Stomach smooth muscle (tissue), 2 donors: Measurements from ENCODE around the gene KLF7.

Experiments used
- H3K27ac ChIP-seq: one replicate; pipeline ENCODE4 v1.7.0; 2013; ENCODE audit warnings: mild to moderate bottlenecking, low read length, inconsistent platforms
- H3K27me3 ChIP-seq, 2 donors: one replicate each; pipeline ENCODE4 v1.7.0; 2013; ENCODE audit warnings: low read length in 2 of 2; ENCODE audit not compliant: insufficient read depth in 2 of 2, control insufficient read depth in 1 of 2
- H3K36me3 ChIP-seq, 2 donors: one replicate each; pipeline ENCODE4 v1.7.0; 2013; ENCODE audit warnings: low read length in 2 of 2; ENCODE audit not compliant: control insufficient read depth in 2 of 2, insufficient read depth in 2 of 2
- H3K4me1 ChIP-seq: one replicate; pipeline ENCODE4 v1.7.0; 2013; ENCODE audit warnings: low read length; ENCODE audit not compliant: control insufficient read depth, insufficient read depth
- H3K4me3 ChIP-seq, 2 donors: one replicate each; pipeline ENCODE4 v1.7.0; 2013; ENCODE audit warnings: low read length in 2 of 2
- H3K9ac ChIP-seq, 2 donors: one replicate each; pipeline ENCODE4 v1.7.0; 2013; ENCODE audit warnings: low read length in 2 of 2, mild to moderate bottlenecking in 1 of 2
- H3K9me3 ChIP-seq, 2 donors: one replicate each; pipeline ENCODE4 v1.7.0; 2013; ENCODE audit warnings: low read length in 2 of 2; ENCODE audit not compliant: control insufficient read depth in 2 of 2
- donor health status: healthy.
- donor health status: Pancreatic carcinoma.

The KLF7 gene

GRCh38 chr2:207097278-207097677 is 68.5 kb downstream of the KLF7 start:
- Histone ChIP-seq H3K4me3 (no peak overlapping the region), H3K27me3 (no peaks in the 10 kb centered on the region), H3K4me1 (peaks cover 8% of the 10 kb centered on the region), H3K9me3 (no peaks in the 10 kb centered on the region), H3K36me3 (peaks cover 0 to 5% of the 10 kb centered on the region in 2 donors), H3K27ac (no peak overlapping the region), H3K9ac (no peak overlapping the region)

- Histone ChIP-seq H3K4me3 (no peak overlapping the region), H3K9me3 (no peaks in the 10 kb centered on the region), H3K9ac (no peak overlapping the region), H3K27me3 (no peaks in the 10 kb centered on the region), H3K27ac (no peak overlapping the region), H3K4me1 (peaks cover 15% of the 10 kb centered on the region), H3K36me3 (peaks cover 0 to 4% of the 10 kb centered on the region in 2 donors)
Measured at GRCh38 chr2:207095963-207096362, 69.8 kb downstream of the KLF7 start.

- Histone ChIP-seq H3K9me3 (no peaks in the 10 kb centered on the region), H3K4me1 (peaks cover 24% of the 10 kb centered on the region), H3K36me3 (peaks cover 1 to 5% of the 10 kb centered on the region in 2 donors), H3K27me3 (no peaks in the 10 kb centered on the region), H3K9ac (no peak overlapping the region), H3K4me3 (no peak overlapping the region), H3K27ac (no peak overlapping the region)
Measured at GRCh38 chr2:207093234-207093633, 72.5 kb downstream of the KLF7 start.

- H3K9ac ChIP-seq: no peak overlapping the region
- no peak overlapping the region for H3K4me3 ChIP-seq
- peaks cover 2 to 8% of the 10 kb centered on the region in 2 donors for H3K36me3 ChIP-seq
- H3K9me3 ChIP-seq: no peaks in the 10 kb centered on the region
- H3K4me1 ChIP-seq: peaks cover 24% of the 10 kb centered on the region
- H3K27ac ChIP-seq: no peak overlapping the region
- H3K27me3 ChIP-seq: no peaks in the 10 kb centered on the region
Measured at GRCh38 chr2:207092818-207093217, 72.9 kb downstream of the KLF7 start.

GRCh38 chr2:207091928-207092327 is 73.8 kb downstream of the KLF7 start:
- Histone ChIP-seq H3K36me3 (peaks cover 6 to 14% of the 10 kb centered on the region in 2 donors), H3K9ac (no peak overlapping the region), H3K4me3 (no peak overlapping the region), H3K27me3 (no peaks in the 10 kb centered on the region), H3K4me1 (peaks cover 25% of the 10 kb centered on the region), H3K9me3 (no peaks in the 10 kb centered on the region), H3K27ac (no peak overlapping the region)

- Histone ChIP-seq H3K9ac (no peak overlapping the region), H3K4me3 (no peak overlapping the region), H3K27ac (no peak overlapping the region), H3K27me3 (no peaks in the 10 kb centered on the region), H3K9me3 (no peaks in the 10 kb centered on the region), H3K4me1 (peaks cover 27% of the 10 kb centered on the region), H3K36me3 (peaks cover 10 to 14% of the 10 kb centered on the region in 2 donors)
Measured at GRCh38 chr2:207091176-207091575, 74.6 kb downstream of the KLF7 start.

- H3K27me3 ChIP-seq: no peaks in the 10 kb centered on the region
- no peaks in the 10 kb centered on the region for H3K9me3 ChIP-seq
- H3K36me3 ChIP-seq: peaks cover 12 to 20% of the 10 kb centered on the region in 2 donors
- peaks cover 27% of the 10 kb centered on the region for H3K4me1 ChIP-seq
- peak overlapping the region in 1 of 2 donors; percentile 17 for H3K4me3 ChIP-seq
- no peak overlapping the region for H3K9ac ChIP-seq
- H3K27ac ChIP-seq: no peak overlapping the region
Measured at GRCh38 chr2:207090389-207090788, 75.4 kb downstream of the KLF7 start.

- peaks cover 31% of the 10 kb centered on the region for H3K4me1 ChIP-seq
- no peak overlapping the region for H3K4me3 ChIP-seq
- no peak overlapping the region for H3K9ac ChIP-seq
- H3K9me3 ChIP-seq: no peaks in the 10 kb centered on the region
- no peaks in the 10 kb centered on the region for H3K27me3 ChIP-seq
- H3K36me3 ChIP-seq: peaks cover 14 to 22% of the 10 kb centered on the region in 2 donors
- H3K27ac ChIP-seq: no peak overlapping the region
Measured at GRCh38 chr2:207088839-207089238, 76.9 kb downstream of the KLF7 start.

GRCh38 chr2:207088276-207088675 is 77.5 kb downstream of the KLF7 start:
- Histone ChIP-seq H3K27ac (no peak overlapping the region), H3K4me1 (peaks cover 31% of the 10 kb centered on the region), H3K36me3 (peaks cover 14 to 26% of the 10 kb centered on the region in 2 donors), H3K4me3 (no peak overlapping the region), H3K27me3 (no peaks in the 10 kb centered on the region), H3K9me3 (no peaks in the 10 kb centered on the region), H3K9ac (no peak overlapping the region)

- Histone ChIP-seq H3K27ac (no peak overlapping the region), H3K9ac (no peak overlapping the region), H3K27me3 (no peaks in the 10 kb centered on the region), H3K4me3 (no peak overlapping the region), H3K9me3 (no peaks in the 10 kb centered on the region), H3K36me3 (peaks cover 15 to 31% of the 10 kb centered on the region in 2 donors), H3K4me1 (peaks cover 31% of the 10 kb centered on the region)
Measured at GRCh38 chr2:207087046-207087902, 78.5 kb downstream of the KLF7 start.

GRCh38 chr2:207086136-207086535 is 79.6 kb downstream of the KLF7 start:
- H3K4me3 ChIP-seq: no peak overlapping the region
- H3K9ac ChIP-seq: no peak overlapping the region
- no peak overlapping the region for H3K27ac ChIP-seq
- peaks cover 22 to 34% of the 10 kb centered on the region in 2 donors for H3K36me3 ChIP-seq
- no peaks in the 10 kb centered on the region for H3K9me3 ChIP-seq
- no peaks in the 10 kb centered on the region for H3K27me3 ChIP-seq
- H3K4me1 ChIP-seq: peaks cover 25% of the 10 kb centered on the region
